Activated T-helper 1 cell treated with anti-CD3 and anti-CD28 coated beads, Interleukin-12 subunit alpha, Interleukin-12 subunit beta, Interleukin-2, Interleukin-4 antibody, amounts not matched to agents 30 ng/mL and 10 ng/mL and 1 ng/mL, durations not matched to agents 14 hours and 24 hours and 36 hours (primary cell): ENCODE results near the gene TBX4. TPM values are rescaled to one million over a fixed set of nuclear protein-coding genes. Genes with fewer than 3 reads are reported as not detected.

Experiments used
- DNase-seq: peaks from one replicate; pipeline ENCODE4 v3.0.0; 2021; ENCODE audit warnings: low spot score
- H3K27ac Mint-ChIP-seq: one replicate; pipeline ENCODE4 v1.8.0; 2021; ENCODE audit warnings: mild to moderate bottlenecking, mixed read lengths
- H3K27me3 Mint-ChIP-seq: one replicate; pipeline ENCODE4 v1.8.0; 2022; ENCODE audit warnings: mild to moderate bottlenecking, moderate library complexity, mixed read lengths; ENCODE audit not compliant: insufficient read depth
- H3K36me3 Mint-ChIP-seq: one replicate; pipeline ENCODE4 v1.8.0; 2021; ENCODE audit warnings: low read depth, mixed read lengths
- H3K4me1 Mint-ChIP-seq: one replicate; pipeline ENCODE4 v1.8.0; 2021; ENCODE audit warnings: low read depth, mixed read lengths
- H3K4me3 Mint-ChIP-seq: one replicate; pipeline ENCODE4 v1.8.0; 2021; ENCODE audit warnings: mild to moderate bottlenecking, moderate library complexity, mixed read lengths
- H3K9me3 Mint-ChIP-seq: one replicate; pipeline ENCODE4 v1.8.0; 2021; ENCODE audit warnings: mixed read lengths
- intact Hi-C: fragments of 100-400 bp; cut with micrococcal nuclease; formaldehyde crosslinking; loops from one replicate; pipeline ENCODE4 v1.15.1; 2024
- total RNA-seq: library from RNA; stranded (reverse); gene quantifications from 2 replicates; pipeline ENCODE4 v1.2.3, GENCODE V29; 2022

Gene TBX4
- total RNA-seq, 1 donor from 2014 or later: not detected

GRCh38 chr17:61482467-61482866 is 30.2 kb downstream of the TBX4 start:
- no peak for DNase-seq
- Mint-ChIP-seq H3K4me1 (no peaks in the 10 kb centered on the region), H3K27me3 (peaks cover 7% of the 10 kb centered on the region), H3K9me3 (no peaks in the 10 kb centered on the region), H3K27ac (no peak overlapping the region), H3K4me3 (no peak overlapping the region), H3K36me3 (no peaks in the 10 kb centered on the region)
- intact Hi-C loops: no loop called here

GRCh38 chr17:61483778-61484116 is 31.5 kb downstream of the TBX4 start:
- Mint-ChIP-seq H3K27ac (no peak overlapping the region), H3K36me3 (no peaks in the 10 kb centered on the region), H3K4me1 (no peaks in the 10 kb centered on the region), H3K9me3 (no peaks in the 10 kb centered on the region), H3K4me3 (no peak overlapping the region), H3K27me3 (peaks cover 7% of the 10 kb centered on the region)
- intact Hi-C loops: no loop called here
- no peak for DNase-seq

DNA sequence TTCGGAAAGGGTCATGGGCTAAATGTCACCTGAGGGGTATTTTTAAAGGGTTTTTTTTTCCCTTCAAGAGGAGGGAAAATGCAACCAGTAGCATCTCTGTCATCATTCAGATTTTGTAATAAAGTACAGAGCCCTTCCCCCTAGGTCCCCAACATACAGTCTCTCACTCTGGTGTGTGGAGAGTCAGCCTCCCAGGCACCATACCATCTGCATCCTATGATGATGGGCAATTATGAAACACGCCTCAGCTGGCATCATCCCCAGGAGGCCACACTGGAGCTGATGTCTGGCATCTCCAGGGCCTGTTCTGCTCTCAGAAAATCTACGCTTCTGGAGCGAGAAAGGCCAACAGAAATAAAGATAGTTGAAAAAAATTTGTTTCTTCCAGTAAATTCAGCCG is 32.0 kb downstream of the TBX4 start:
- Mint-ChIP-seq H3K36me3 (no peaks in the 10 kb centered on the region), H3K4me3 (no peak overlapping the region), H3K9me3 (no peaks in the 10 kb centered on the region)

GRCh38 chr17:61485067-61485775 is 33.0 kb downstream of the TBX4 start:
- H3K27ac Mint-ChIP-seq: no peak overlapping the region
- DNase-seq: no peak
- H3K9me3 Mint-ChIP-seq: no peaks in the 10 kb centered on the region
- H3K4me1 Mint-ChIP-seq: no peaks in the 10 kb centered on the region
- peaks cover 6% of the 10 kb centered on the region for H3K27me3 Mint-ChIP-seq
- no peaks in the 10 kb centered on the region for H3K36me3 Mint-ChIP-seq
- H3K4me3 Mint-ChIP-seq: no peak overlapping the region
- intact Hi-C loops: no loop called here

More for the DNA sequence above, 32.0 kb downstream of the TBX4 start:
- no peak overlapping the region for H3K27ac Mint-ChIP-seq
- DNase-seq: no peak
- intact Hi-C loops: no loop called here
- H3K4me1 Mint-ChIP-seq: no peaks in the 10 kb centered on the region
- peaks cover 5% of the 10 kb centered on the region for H3K27me3 Mint-ChIP-seq

GRCh38 chr17:61486135-61487120 is 34.2 kb downstream of the TBX4 start:
- no peaks in the 10 kb centered on the region for H3K36me3 Mint-ChIP-seq
- peaks cover 6% of the 10 kb centered on the region for H3K27me3 Mint-ChIP-seq
- DNase-seq: no peak
- intact Hi-C loops: no loop called here
- H3K9me3 Mint-ChIP-seq: no peaks in the 10 kb centered on the region
- no peak overlapping the region for H3K4me3 Mint-ChIP-seq
- H3K27ac Mint-ChIP-seq: no peak overlapping the region
- no peaks in the 10 kb centered on the region for H3K4me1 Mint-ChIP-seq

GRCh38 chr17:61487161-61487988 is 35.2 kb downstream of the TBX4 start:
- no peak for DNase-seq
- Mint-ChIP-seq H3K4me1 (no peaks in the 10 kb centered on the region), H3K27me3 (peaks cover 6% of the 10 kb centered on the region), H3K27ac (no peak overlapping the region), H3K36me3 (no peaks in the 10 kb centered on the region), H3K4me3 (no peak overlapping the region), H3K9me3 (no peaks in the 10 kb centered on the region)
- intact Hi-C loops: no loop called here

GRCh38 chr17:61487989-61488595 is 35.9 kb downstream of the TBX4 start:
- DNase-seq: no peak
- Mint-ChIP-seq H3K9me3 (no peaks in the 10 kb centered on the region), H3K36me3 (no peaks in the 10 kb centered on the region), H3K27ac (no peak overlapping the region), H3K4me3 (no peak overlapping the region), H3K27me3 (peaks cover 6% of the 10 kb centered on the region), H3K4me1 (no peaks in the 10 kb centered on the region)
- intact Hi-C loops: no loop called here

GRCh38 chr17:61488878-61489718 is 36.9 kb downstream of the TBX4 start:
- Mint-ChIP-seq H3K36me3 (no peaks in the 10 kb centered on the region), H3K9me3 (no peaks in the 10 kb centered on the region), H3K27me3 (peaks cover 6% of the 10 kb centered on the region), H3K27ac (no peak overlapping the region), H3K4me1 (no peaks in the 10 kb centered on the region), H3K4me3 (no peak overlapping the region)
- intact Hi-C loops: no loop called here
- no peak for DNase-seq

GRCh38 chr17:61489719-61490490 is 37.7 kb downstream of the TBX4 start:
- H3K27ac Mint-ChIP-seq: no peak overlapping the region
- H3K36me3 Mint-ChIP-seq: no peaks in the 10 kb centered on the region
- no peaks in the 10 kb centered on the region for H3K4me1 Mint-ChIP-seq
- no peak overlapping the region for H3K4me3 Mint-ChIP-seq
- intact Hi-C loops: no loop called here
- no peaks in the 10 kb centered on the region for H3K9me3 Mint-ChIP-seq
- no peak for DNase-seq
- peaks cover 6% of the 10 kb centered on the region for H3K27me3 Mint-ChIP-seq

DNA sequence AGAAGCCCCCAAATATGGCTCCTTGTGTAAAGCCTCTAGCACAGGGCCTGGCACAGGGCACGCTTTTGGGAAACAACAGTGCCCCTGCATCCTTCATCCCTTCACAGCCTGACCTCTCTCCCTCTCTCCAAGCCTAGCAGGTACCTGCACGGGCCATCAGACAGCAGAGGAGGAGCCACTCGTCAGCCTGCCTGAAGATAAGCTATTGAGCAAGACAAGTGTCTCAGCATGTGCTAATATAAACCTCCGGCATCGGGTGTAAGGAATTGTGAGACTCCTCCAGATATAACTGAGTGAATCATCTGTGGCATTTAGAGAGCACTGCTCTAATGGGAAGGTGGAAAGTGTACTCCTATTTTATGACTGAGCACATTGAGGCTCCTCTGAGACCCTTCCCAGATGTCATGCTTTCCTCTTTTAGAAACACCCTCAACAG is 38.3 kb downstream of the TBX4 start:
- Mint-ChIP-seq H3K27ac (no peak overlapping the region), H3K9me3 (no peaks in the 10 kb centered on the region), H3K27me3 (peaks cover 3% of the 10 kb centered on the region), H3K4me1 (no peaks in the 10 kb centered on the region), H3K4me3 (no peak overlapping the region), H3K36me3 (no peaks in the 10 kb centered on the region)
- intact Hi-C loops: no loop called here
- no peak for DNase-seq

- no peaks in the 10 kb centered on the region for H3K36me3 Mint-ChIP-seq
- no peak for DNase-seq
- peaks cover 3% of the 10 kb centered on the region for H3K27me3 Mint-ChIP-seq
- H3K4me3 Mint-ChIP-seq: no peak overlapping the region
- no peak overlapping the region for H3K27ac Mint-ChIP-seq
- H3K4me1 Mint-ChIP-seq: no peaks in the 10 kb centered on the region
- H3K9me3 Mint-ChIP-seq: no peaks in the 10 kb centered on the region
- intact Hi-C loops: no loop called here
Measured at GRCh38 chr17:61491981-61492380, 39.8 kb downstream of the TBX4 start.
